ENCODE data around the gene PTPN20.

PTPN20 gene

DNA sequence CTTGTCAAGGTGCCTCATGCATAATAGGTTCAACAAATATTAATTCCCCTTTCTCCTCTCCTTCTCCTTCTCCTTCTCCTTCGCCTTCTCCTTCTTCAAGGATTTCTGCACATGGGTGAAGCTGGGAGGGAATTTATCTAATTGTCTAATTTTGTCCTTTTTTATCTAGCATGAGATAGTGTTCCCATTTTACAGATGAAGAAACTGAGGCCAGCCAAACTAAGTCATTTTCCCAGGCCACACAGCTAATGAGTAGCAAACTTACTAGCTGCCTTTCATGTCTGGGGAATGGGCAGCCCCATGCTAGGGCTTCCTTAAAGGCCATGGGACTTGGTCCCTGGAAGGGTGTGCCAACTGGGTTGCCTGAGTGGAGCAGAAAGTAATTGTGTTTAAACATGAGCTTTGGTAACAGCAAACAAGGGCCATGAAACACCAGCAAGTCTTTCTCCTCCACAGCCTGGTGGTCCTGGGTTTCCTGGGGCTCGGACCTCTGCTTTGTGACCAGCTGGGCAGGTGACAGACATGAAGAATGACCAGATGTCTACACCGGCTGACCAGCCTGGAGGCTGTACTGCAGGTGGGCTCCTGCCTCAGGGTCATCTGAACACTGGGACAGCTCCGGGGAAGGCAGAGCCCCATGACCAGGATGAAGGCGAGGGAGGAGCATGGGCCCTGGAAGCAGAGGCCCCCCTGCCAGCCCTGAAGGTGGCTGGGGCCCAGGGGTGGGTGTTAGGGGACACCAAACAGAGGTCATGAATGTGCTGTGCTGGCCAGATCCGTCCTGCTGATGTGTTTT, 138.0 kb downstream of the PTPN20 start:
- Mint-ChIP-seq H3K27ac (no peak overlapping the region), H3K27me3 (ENCODE audit: low read depth) (no peaks in the 10 kb centered on the region), H3K9me3 (no peaks in the 10 kb centered on the region), H3K4me1 (ENCODE audit: low read depth) (peaks cover 9% of the 10 kb centered on the region), H3K4me3 (no peak overlapping the region), H3K36me3 (ENCODE audit: low read depth) (no peaks in the 10 kb centered on the region)
- no peak for DNase-seq (ENCODE audit: low spot score)

DNA sequence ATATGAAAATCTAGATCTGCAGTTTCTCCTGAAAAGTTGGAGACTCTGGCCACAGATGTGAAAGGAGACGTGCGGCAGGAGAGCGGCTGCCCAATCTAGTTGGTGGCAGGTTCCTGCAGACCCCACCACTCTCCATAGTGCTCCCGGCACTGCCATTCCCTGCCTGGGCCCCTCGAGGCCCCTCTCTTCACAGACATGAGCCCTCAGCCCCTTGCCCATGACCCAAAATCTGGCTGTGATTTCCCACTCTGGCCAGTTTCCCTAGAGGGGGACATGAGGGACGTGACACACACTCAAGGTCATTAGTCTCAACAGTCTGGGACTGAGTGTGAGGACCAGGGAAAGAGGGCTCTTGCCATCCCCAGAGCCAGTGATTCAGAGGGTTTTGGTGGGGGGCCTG, 138.7 kb downstream of the PTPN20 start:
- H3K27ac Mint-ChIP-seq: no peak overlapping the region
- H3K36me3 Mint-ChIP-seq (ENCODE audit: low read depth): no peaks in the 10 kb centered on the region
- no peak for DNase-seq (ENCODE audit: low spot score)
- peaks cover 9% of the 10 kb centered on the region for H3K4me1 Mint-ChIP-seq (ENCODE audit: low read depth)
- H3K9me3 Mint-ChIP-seq: no peaks in the 10 kb centered on the region
- H3K27me3 Mint-ChIP-seq (ENCODE audit: low read depth): no peaks in the 10 kb centered on the region
- no peak overlapping the region for H3K4me3 Mint-ChIP-seq

GRCh38 chr10:47050618-47051455, 139.6 kb downstream of the PTPN20 start:
- H3K9me3 Mint-ChIP-seq: no peaks in the 10 kb centered on the region
- H3K4me1 Mint-ChIP-seq (ENCODE audit: low read depth): peaks cover 9% of the 10 kb centered on the region
- no peaks in the 10 kb centered on the region for H3K27me3 Mint-ChIP-seq (ENCODE audit: low read depth)
- H3K4me3 Mint-ChIP-seq: no peak overlapping the region
- no peak for DNase-seq (ENCODE audit: low spot score)
- no peaks in the 10 kb centered on the region for H3K36me3 Mint-ChIP-seq (ENCODE audit: low read depth)
- no peak overlapping the region for H3K27ac Mint-ChIP-seq

GRCh38 chr10:47051741-47052238, 140.6 kb downstream of the PTPN20 start:
- no peak overlapping the region for H3K27ac Mint-ChIP-seq
- H3K4me1 Mint-ChIP-seq (ENCODE audit: low read depth): peaks cover 15% of the 10 kb centered on the region
- H3K4me3 Mint-ChIP-seq: no peak overlapping the region
- DNase-seq (ENCODE audit: low spot score): no peak
- H3K27me3 Mint-ChIP-seq (ENCODE audit: low read depth): no peaks in the 10 kb centered on the region
- no peaks in the 10 kb centered on the region for H3K36me3 Mint-ChIP-seq (ENCODE audit: low read depth)
- H3K9me3 Mint-ChIP-seq: no peaks in the 10 kb centered on the region

Data from T-helper 2 cell treated with Interferon-gamma antibody and Interleukin-4, amounts not matched to agents 5 μg/mL and 100 μg/mL, for 36 hours (primary cell).